Endothelial cell of umbilical vein (primary cell): ENCODE results near the gene P4HA3. TPM values are rescaled to one million over a fixed set of nuclear protein-coding genes. Genes with fewer than 3 reads are reported as not detected.
"Not testable (repeated sequence)": the region's sequence is repeated elsewhere in the genome, so short reads cannot be mapped to it uniquely, and the experiment has no call there.

ENCODE experiments used
- BruUV-seq: library from RNA; stranded (reverse); fragments of 400-500 nt; replicated peaks from 2 replicates; lab custom pipeline; 2021; lab: Mats Ljungman, UMichigan
- CTCF ChIA-PET: fragments of 300-600, 350-600 bp; sonication (Branson Sonifier 250); formaldehyde crosslinking; loops from one replicate; lab custom pipeline; 2021; ENCODE audit warnings: antibody characterized with exemption, inconsistent platforms; lab: Charles Lee
- POLR2A ChIA-PET: fragments of 300-600, 350-600 bp; sonication (Branson Sonifier 250); formaldehyde crosslinking; loops from one replicate; lab custom pipeline; 2021; ENCODE audit warnings: antibody characterized with exemption, inconsistent platforms; lab: Charles Lee
- DNase-seq: peaks from one replicate; pipeline ENCODE4 v3.0.0-alpha.2; 2011; ENCODE audit warnings: low read depth, low spot score
- FAIRE-seq: peaks from 2 replicates; lab custom pipeline; 2011; peaks lifted over from hg19 to GRCh38; lab: Jason Lieb, UNC
- H2AFZ ChIP-seq: 2 replicates; pipeline ENCODE4 v1.6.0; 2012; ENCODE audit warnings: low read depth, low read length, control low read depth, inconsistent platforms
- H3K27ac ChIP-seq: 2 replicates; pipeline ENCODE4 v1.5.1; 2011; ENCODE audit warnings: low read depth, mild to moderate bottlenecking, control low read depth, low read length, moderate library complexity; ENCODE audit not compliant: insufficient read depth
- H3K27me3 ChIP-seq, 2 experiments: 2 replicates each; pipeline versions ENCODE4 v1.6.0 to v1.6.1; 2011; ENCODE audit warnings: low read length in 2 of 2, mixed read lengths in 1 of 2; ENCODE audit not compliant: control insufficient read depth in 2 of 2, insufficient read depth in 2 of 2
- H3K36me3 ChIP-seq, 2 experiments: 2 replicates in 1 of 2; 3 replicates in 1 of 2; pipeline ENCODE4 v1.5.1; 2011; ENCODE audit warnings: low read length in 2 of 2, mild to moderate bottlenecking in 1 of 2, moderate library complexity in 1 of 2; ENCODE audit not compliant: control insufficient read depth in 2 of 2, insufficient read depth in 2 of 2; ENCODE audit errors: extremely low read depth in 1 of 2
- H3K4me1 ChIP-seq: 3 replicates; pipeline ENCODE4 v1.5.1; 2011; ENCODE audit warnings: mild to moderate bottlenecking, low read length; ENCODE audit not compliant: control insufficient read depth, insufficient read depth; ENCODE audit errors: extremely low read depth
- H3K4me2 ChIP-seq: 2 replicates; pipeline ENCODE4 v1.6.1; 2011; ENCODE audit warnings: low read length, control low read depth, mixed read lengths; ENCODE audit not compliant: insufficient read depth
- H3K4me3 ChIP-seq, 3 experiments: fragments of 200-600 bp in 1 of 3; sonication (generic), shearing (Covaris generic) in 1 of 3; replicated peaks in 1 of 3; 2 replicates each; pipeline ENCODE4 v1.5.1; 2011 to 2016; ENCODE audit warnings: control low read depth in 3 of 3, low read length in 3 of 3, mild to moderate bottlenecking in 2 of 3, inconsistent platforms in 1 of 3, low read depth in 1 of 3, moderate library complexity in 1 of 3; ENCODE audit not compliant: insufficient read depth in 1 of 3
- H3K79me2 ChIP-seq: 2 replicates; pipeline ENCODE4 v1.6.0; 2012; ENCODE audit warnings: low read length, inconsistent platforms; ENCODE audit not compliant: control insufficient read depth, insufficient read depth
- H3K9ac ChIP-seq: replicated peaks from 2 replicates; pipeline ENCODE3; 2011; ENCODE audit warnings: low read length, control low read depth; ENCODE audit not compliant: insufficient read depth; ENCODE audit errors: extremely low read depth
- H3K9me1 ChIP-seq: replicated peaks from 3 replicates; pipeline ENCODE4 v1.6.0; 2011; ENCODE audit warnings: mild to moderate bottlenecking, low read length; ENCODE audit not compliant: control insufficient read depth, insufficient read depth; ENCODE audit errors: extremely low read depth
- H3K9me3 ChIP-seq: replicated peaks from 2 replicates; pipeline ENCODE4 v1.5.1; 2012; ENCODE audit warnings: low read length, inconsistent platforms; ENCODE audit not compliant: control insufficient read depth, insufficient read depth
- H4K20me1 ChIP-seq: replicated peaks from 2 replicates; pipeline ENCODE3; 2011; ENCODE audit warnings: mild to moderate bottlenecking, low read length; ENCODE audit not compliant: control insufficient read depth, insufficient read depth; ENCODE audit errors: extremely low read depth
- EZH2 ChIP-seq: IDR thresholded peaks from 2 replicates; pipeline ENCODE4 v1.6.1; 2012; ENCODE audit warnings: borderline replicate concordance, low read depth, mild to moderate bottlenecking, moderate library complexity, low read length, inconsistent platforms; ENCODE audit not compliant: severe bottlenecking
- FOS ChIP-seq: IDR thresholded peaks from 2 replicates; pipeline ENCODE4 v1.6.1; 2011; ENCODE audit warnings: mild to moderate bottlenecking, low read length, moderate library complexity, borderline replicate concordance; ENCODE audit not compliant: insufficient read depth
- GATA2 ChIP-seq: IDR thresholded peaks from 2 replicates; pipeline ENCODE4 v1.7.0; 2011; ENCODE audit warnings: low read depth, mild to moderate bottlenecking, moderate library complexity, mixed read lengths, low read length; ENCODE audit not compliant: insufficient read length, insufficient read depth
- MAX ChIP-seq: IDR thresholded peaks from 2 replicates; pipeline ENCODE4 v1.6.1; 2011; ENCODE audit not compliant: insufficient read depth, insufficient read length
- MYC ChIP-seq: IDR thresholded peaks from one replicate; pipeline ENCODE4 v1.6.1; 2011; ENCODE audit warnings: mild to moderate bottlenecking, low read depth, low read length
- POLR2A ChIP-seq: IDR thresholded peaks from 2 replicates; pipeline ENCODE4 v1.6.1; 2012; ENCODE audit warnings: low read depth, mild to moderate bottlenecking, control low read depth, low read length
- dilution Hi-C: fragments of 300-500 bp; cut with MboI; formaldehyde crosslinking; loops from one replicate; pipeline ENCODE4 v1.15.0; 2019; ENCODE audit warnings: low sequenced_read_pairs; ENCODE audit not compliant: extremely low pct_ligation_motif_present
- intact Hi-C: fragments of 100-400 bp; cut with micrococcal nuclease; formaldehyde crosslinking; loops from one replicate; pipeline ENCODE4 v1.10.0; 2022
- polyA plus RNA-seq, 4 experiments: library from polyadenylated mRNA; depleted of rRNA in 3 of 4; stranded (reverse) in 3 of 4; unstranded in 1 of 4; fragments of >200 nt; gene quantifications; 2 replicates each; pipeline versions ENCODE4 v1.2.1 to v1.2.3, GENCODE V29; 2011 to 2012; ENCODE audit warnings: missing spikeins in 1 of 4
- total RNA-seq: library from RNA; stranded (reverse); gene quantifications from 2 replicates; pipeline ENCODE4 v1.2.3, GENCODE V29; 2021

The P4HA3 gene
- total and polyA plus RNA-seq, 2 donors (not counting 3 experiments of a cell fraction or from before 2014, with no cell fraction given): 26.9 to 40.0 TPM

- Histone ChIP-seq H2AFZ (no peak overlapping the region), H3K9me1 (no peaks in the 10 kb centered on the region), H3K4me1 (peaks cover 43% of the 10 kb centered on the region), H3K36me3 (peaks cover 2% of the 10 kb centered on the region in 2 experiments), H3K27me3 (no peaks in the 10 kb centered on the region), H4K20me1 (no peaks in the 10 kb centered on the region), H3K79me2 (no peaks in the 10 kb centered on the region), H3K4me2 (peak overlapping the region; percentile 29), H3K9ac (no peak overlapping the region), H3K27ac (no peak overlapping the region), H3K4me3 (no peak overlapping the region), H3K9me3 (no peaks in the 10 kb centered on the region)
- POLR2A ChIA-PET: no interaction called here
- no peak for FAIRE-seq
- intact Hi-C loops: no loop called here
- dilution Hi-C loops: no loop called here
- no TSS peak for BruUV-seq
- peak; percentile 52 for DNase-seq
- TF ChIP-seq EZH2: no peak
- TF ChIP-seq MAX: no peak
- TF ChIP-seq FOS: no peak
- no peak for TF ChIP-seq GATA2
- no peak for TF ChIP-seq POLR2A
- TF ChIP-seq MYC: no peak
- CTCF ChIA-PET: interaction anchor here (0.8 to 3.2 kb wide), 8 partner anchors 11 to 121 kb away, joined by 3 to 13 read pairs (median 4); no protein-coding TSS in a partner anchor
Observed at GRCh38 chr11:74332291-74332690, 20.9 kb upstream of the P4HA3 start.

GRCh38 chr11:74331000-74331399 lies 19.6 kb upstream of the P4HA3 start:
- peak overlapping the region; percentile 72 for H3K4me2 ChIP-seq
- peak overlapping the region; percentile 70 for H3K27ac ChIP-seq
- peaks cover 56% of the 10 kb centered on the region for H3K4me1 ChIP-seq
- H3K27me3 ChIP-seq, H3K79me2 ChIP-seq, POLR2A ChIA-PET, H3K36me3 ChIP-seq, dilution Hi-C loops, BruUV-seq, H2AFZ ChIP-seq, H3K4me3 ChIP-seq, CTCF ChIA-PET, H4K20me1 ChIP-seq, H3K9me3 ChIP-seq, H3K9me1 ChIP-seq: not testable (repeated sequence)
- DNase-seq (peak; percentile 86), FAIRE-seq (peak; percentile 46)
- peak overlapping the region; percentile 27 for H3K9ac ChIP-seq
- intact Hi-C loops: loop anchor here (1.0 kb wide), 1 partner anchor 9 kb away; no protein-coding TSS in a partner anchor
